RWPE1 (cell line): ENCODE measurements around the gene CNDP1.

ENCODE experiments used
- CTCF ChIA-PET: fragments of 350-600 bp; sonication (Branson Sonifier 250); formaldehyde crosslinking; extraction: SDS; loops from one replicate; lab custom pipeline; 2021; lab: Yijun Ruan, JAX
- POLR2A ChIA-PET: fragments of 400-600 bp; formaldehyde crosslinking; extraction: SDS; loops from one replicate; lab custom pipeline; 2020; ENCODE audit warnings: antibody characterized with exemption; ENCODE audit not compliant: low non-redundant PET; lab: Yijun Ruan, JAX
- DNase-seq: peaks from one replicate; pipeline ENCODE4 v3.0.0; 2012; ENCODE audit warnings: low spot score
- H3K27ac ChIP-seq: fragments of 450-650 bp; 2 replicates; pipeline ENCODE4 v1.5.1; 2017
- TF ChIP-seq, protein P1 (sequence below): fragments of 450-650 bp; conservative IDR thresholded peaks from 2 replicates; pipeline ENCODE4 v1.5.1; 2017; ENCODE audit warnings: low read depth, mild to moderate bottlenecking

Gene CNDP1

DNA sequence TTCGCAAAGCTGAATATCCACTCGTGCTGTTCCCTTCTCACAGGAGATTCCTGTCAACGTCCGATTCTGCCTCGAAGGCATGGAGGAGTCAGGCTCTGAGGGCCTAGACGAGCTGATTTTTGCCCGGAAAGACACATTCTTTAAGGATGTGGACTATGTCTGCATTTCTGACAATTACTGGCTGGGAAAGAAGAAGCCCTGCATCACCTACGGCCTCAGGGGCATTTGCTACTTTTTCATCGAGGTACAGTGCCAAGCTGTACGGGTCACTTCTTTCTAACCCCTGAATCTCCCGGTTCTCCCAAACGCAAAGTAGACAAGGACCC, 23.6 kb upstream of the CNDP1 start:
- CTCF ChIA-PET = no interaction called here
- POLR2A ChIA-PET = no interaction called here
- no peak overlapping the region for H3K27ac ChIP-seq
- no peak for DNase-seq
- TF ChIP-seq, protein P1, sequence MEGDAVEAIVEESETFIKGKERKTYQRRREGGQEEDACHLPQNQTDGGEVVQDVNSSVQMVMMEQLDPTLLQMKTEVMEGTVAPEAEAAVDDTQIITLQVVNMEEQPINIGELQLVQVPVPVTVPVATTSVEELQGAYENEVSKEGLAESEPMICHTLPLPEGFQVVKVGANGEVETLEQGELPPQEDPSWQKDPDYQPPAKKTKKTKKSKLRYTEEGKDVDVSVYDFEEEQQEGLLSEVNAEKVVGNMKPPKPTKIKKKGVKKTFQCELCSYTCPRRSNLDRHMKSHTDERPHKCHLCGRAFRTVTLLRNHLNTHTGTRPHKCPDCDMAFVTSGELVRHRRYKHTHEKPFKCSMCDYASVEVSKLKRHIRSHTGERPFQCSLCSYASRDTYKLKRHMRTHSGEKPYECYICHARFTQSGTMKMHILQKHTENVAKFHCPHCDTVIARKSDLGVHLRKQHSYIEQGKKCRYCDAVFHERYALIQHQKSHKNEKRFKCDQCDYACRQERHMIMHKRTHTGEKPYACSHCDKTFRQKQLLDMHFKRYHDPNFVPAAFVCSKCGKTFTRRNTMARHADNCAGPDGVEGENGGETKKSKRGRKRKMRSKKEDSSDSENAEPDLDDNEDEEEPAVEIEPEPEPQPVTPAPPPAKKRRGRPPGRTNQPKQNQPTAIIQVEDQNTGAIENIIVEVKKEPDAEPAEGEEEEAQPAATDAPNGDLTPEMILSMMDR = no peak

DNA sequence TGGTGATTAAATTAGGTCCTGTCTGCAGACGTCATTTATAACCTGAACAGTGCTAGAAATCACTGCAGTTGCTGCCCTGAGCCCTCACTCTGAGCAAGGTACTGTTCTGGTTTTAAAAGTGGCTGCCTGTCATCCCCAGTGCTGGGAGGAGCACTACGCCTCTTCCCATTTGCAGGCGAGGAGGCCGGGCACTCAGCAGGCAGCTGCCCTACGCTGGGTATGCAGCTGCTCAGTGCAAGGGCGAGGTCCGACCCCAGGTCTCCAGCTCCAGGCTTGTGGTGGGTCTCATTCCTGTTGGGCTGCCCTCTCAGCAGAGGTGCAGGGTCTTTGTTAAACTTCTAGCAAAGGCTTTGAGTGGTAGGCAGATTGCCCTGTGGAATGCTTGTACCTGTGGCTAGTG, 22.5 kb upstream of the CNDP1 start:
- ChIA-PET CTCF (no interaction called here), POLR2A (no interaction called here)
- TF ChIP-seq, protein P1 = no peak
- no peak overlapping the region for H3K27ac ChIP-seq
- no peak for DNase-seq

DNA sequence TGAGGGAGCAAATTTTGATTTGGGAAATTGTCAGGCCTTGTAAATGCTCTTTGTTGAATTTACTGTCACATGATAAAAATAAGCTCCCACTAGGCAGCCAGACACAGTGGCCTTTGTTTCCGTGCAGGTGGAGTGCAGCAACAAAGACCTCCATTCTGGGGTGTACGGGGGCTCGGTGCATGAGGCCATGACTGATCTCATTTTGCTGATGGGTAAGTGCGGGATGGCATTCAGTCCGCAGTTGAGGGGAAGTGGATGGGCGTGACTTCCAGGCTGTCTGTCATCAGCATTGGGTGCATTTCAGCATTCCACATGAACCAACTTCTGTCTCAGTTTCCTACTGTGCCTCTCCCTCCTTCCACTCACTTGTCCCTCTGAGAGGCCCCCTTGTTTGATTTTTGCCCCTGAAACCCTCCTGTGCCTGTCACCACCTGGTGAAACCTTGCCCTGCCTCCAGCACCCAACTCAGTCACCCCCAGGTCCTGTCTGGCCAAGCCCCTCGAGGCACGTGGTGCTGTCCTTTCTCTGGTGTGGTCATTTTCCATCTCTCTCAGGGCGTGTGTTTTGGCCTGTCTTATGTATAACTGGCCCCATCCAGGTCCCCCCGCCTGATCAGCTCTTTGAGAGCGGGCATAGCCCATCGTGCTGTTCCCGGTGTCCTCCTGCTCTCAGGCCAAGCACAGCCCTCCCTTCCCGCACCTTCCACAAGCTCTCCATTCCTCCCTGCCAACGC, 21.8 kb upstream of the CNDP1 start:
- DNase-seq = no peak
- H3K27ac ChIP-seq = no peak overlapping the region
- ChIA-PET POLR2A (no interaction called here), CTCF (no interaction called here)
- TF ChIP-seq, protein P1 = no peak

DNA sequence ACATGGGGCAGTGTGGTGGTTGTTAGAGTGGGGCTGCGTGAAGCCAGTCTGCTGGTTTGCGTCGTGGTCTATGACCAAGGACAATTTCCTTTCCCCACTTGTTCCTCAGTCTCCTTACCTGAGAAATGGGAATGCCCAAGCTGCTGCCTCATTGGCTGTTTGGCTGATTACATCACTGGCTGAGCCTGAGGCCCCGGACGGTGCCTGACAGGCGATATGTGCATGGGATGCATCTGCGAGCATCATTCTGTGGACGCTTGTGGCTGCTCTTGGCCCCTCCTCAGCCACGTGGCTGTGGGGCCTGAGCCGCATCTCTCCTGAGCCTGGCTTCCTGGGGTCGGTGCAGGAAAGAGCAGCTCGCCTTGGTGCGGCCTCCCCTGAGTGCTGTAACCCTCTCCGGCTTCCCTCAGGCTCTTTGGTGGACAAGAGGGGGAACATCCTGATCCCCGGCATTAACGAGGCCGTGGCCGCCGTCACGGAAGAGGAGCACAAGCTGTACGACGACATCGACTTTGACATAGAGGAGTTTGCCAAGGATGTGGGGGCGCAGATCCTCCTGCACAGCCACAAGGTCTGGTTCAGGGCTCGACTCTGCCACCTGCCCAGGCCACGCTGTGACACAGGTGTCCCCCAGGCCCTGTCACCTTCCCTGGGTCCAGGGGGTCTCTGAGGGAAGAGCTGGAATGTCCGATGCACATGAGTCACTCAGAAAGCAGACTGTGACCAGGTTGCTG, 21.0 kb upstream of the CNDP1 start:
- ChIA-PET CTCF (interaction anchor here (0.6 kb wide), 1 partner anchor 17 kb away, joined by 5 read pairs; no protein-coding TSS in a partner anchor), POLR2A (no interaction called here)
- DNase-seq = no peak
- TF ChIP-seq, protein P1 = no peak
- no peak overlapping the region for H3K27ac ChIP-seq

DNA sequence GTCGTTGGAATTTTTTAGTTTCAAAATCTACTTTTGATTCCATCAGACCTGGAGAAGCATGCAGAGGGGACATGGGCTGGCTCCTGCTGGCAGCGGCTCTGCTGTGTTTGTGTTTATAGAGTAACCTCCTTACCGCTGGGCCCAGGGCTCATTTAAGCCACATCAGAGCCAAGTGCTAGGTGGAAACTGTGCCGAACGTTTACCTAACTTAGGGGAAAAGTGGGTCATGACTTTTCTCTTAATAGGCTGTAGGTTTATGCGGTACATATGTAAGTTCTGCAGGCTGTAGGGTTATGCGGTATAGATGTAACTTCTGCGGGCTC, 20.5 kb upstream of the CNDP1 start:
- POLR2A ChIA-PET = no interaction called here
- TF ChIP-seq, protein P1 = no peak
- CTCF ChIA-PET = interaction anchor here (0.6 kb wide), 1 partner anchor 17 kb away, joined by 5 read pairs; no protein-coding TSS in a partner anchor

DNA sequence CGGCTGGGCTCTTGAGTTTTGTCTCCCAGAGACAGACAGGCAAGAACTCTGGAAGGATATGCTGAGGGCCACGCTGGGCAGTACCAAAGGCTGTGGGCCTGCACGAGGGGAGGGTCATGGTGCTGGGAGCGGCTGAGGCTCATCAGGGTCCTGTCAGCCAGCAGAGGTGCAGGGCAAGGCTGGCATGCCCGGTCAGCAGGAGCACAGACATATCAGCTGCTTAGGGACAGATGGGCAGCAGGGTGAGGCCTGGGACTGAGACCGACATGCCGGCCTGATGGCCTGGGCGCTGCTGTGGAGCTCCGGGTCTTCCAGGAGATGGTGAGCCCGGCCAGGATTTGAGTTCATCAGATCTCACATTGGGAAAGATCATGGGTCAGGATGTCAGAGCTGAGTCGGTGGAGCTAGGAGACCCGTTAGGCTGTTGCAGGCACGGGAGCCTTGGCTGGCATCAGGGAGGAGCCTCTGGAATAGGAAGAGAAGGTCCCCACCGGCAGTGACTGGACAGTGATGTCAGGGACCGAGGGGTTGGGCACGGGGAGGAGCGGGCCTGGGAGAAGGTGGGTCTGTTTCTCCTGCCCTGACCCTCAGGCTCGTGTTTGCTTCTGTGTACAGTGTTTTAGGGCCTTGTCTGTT, 19.3 kb upstream of the CNDP1 start:
- ChIA-PET POLR2A (no interaction called here), CTCF (no interaction called here)
- H3K27ac ChIP-seq = no peak overlapping the region
- DNase-seq = no peak
- TF ChIP-seq, protein P1 = no peak

More for the DNA sequence above, 20.5 kb upstream of the CNDP1 start:
- H3K27ac ChIP-seq = no peak overlapping the region
- no peak for DNase-seq
